K562 (cell line): ENCODE measurements around the gene AURKB. TPM values are rescaled to one million over a fixed set of nuclear protein-coding genes. Genes with fewer than 3 reads are reported as not detected.
A peak's percentile ranks its signal among the peaks of the same experiment; 100 is the strongest.

Experiments used
- ARNT ChIP-seq, 2 experiments: fragments of 450-650 bp; IDR thresholded peaks; 2 replicates each; pipeline ENCODE4 v1.6.1; 2016; ENCODE audit warnings: mild to moderate bottlenecking in 1 of 2
- CHD2 ChIP-seq: IDR thresholded peaks from 2 replicates; pipeline ENCODE4 v1.6.1; 2011; ENCODE audit warnings: low read depth, low read length
- ETV5 ChIP-seq: sonication (generic); formaldehyde crosslinking; IDR thresholded peaks from 2 replicates; pipeline ENCODE4 v1.4.0; 2020; ENCODE audit warnings: low read depth, mild to moderate bottlenecking, missing genetic modification reagents
- FOXP1 ChIP-seq: sonication (generic); formaldehyde crosslinking; IDR thresholded peaks from 2 replicates; pipeline ENCODE4 v1.8.0; 2022; ENCODE audit warnings: mild to moderate bottlenecking, missing genetic modification reagents
- HMBOX1 ChIP-seq: sonication (generic); IDR thresholded peaks from 2 replicates; pipeline ENCODE4 v1.6.1; 2016
- KAT7 ChIP-seq: sonication (generic); formaldehyde crosslinking; IDR thresholded peaks from 2 replicates; pipeline ENCODE4 v1.8.0; 2022; ENCODE audit warnings: missing genetic modification reagents, mild to moderate bottlenecking, borderline replicate concordance
- KLF1 ChIP-seq: fragments of 450-650 bp; IDR thresholded peaks from 2 replicates; pipeline ENCODE4 v1.6.1; 2016; ENCODE audit warnings: missing genetic modification characterization, missing compliant biosample characterization
- MAFF ChIP-seq: IDR thresholded peaks from 2 replicates; pipeline ENCODE4 v1.6.1; 2012; ENCODE audit warnings: low read length, improper control_type of control experiment
- MCM5 ChIP-seq: fragments of 450-650 bp; IDR thresholded peaks from 2 replicates; pipeline ENCODE4 v1.6.1; 2016; ENCODE audit warnings: low read depth
- MNT ChIP-seq, 2 experiments: fragments of 450-650 bp; conservative IDR thresholded peaks; 2 replicates each; pipeline ENCODE4 v1.6.1; 2017; ENCODE audit warnings: mild to moderate bottlenecking in 2 of 2, moderate library complexity in 2 of 2
- PKNOX1 ChIP-seq: fragments of 450-650 bp; IDR thresholded peaks from 2 replicates; pipeline ENCODE4 v1.6.1; 2016
- RFX5 ChIP-seq: IDR thresholded peaks from 2 replicates; pipeline ENCODE4 v1.6.1; 2011; ENCODE audit warnings: low read depth, mild to moderate bottlenecking, improper control_type of control experiment, low read length
- STAT6 ChIP-seq: sonication (generic); formaldehyde crosslinking; IDR thresholded peaks from 2 replicates; pipeline ENCODE4 v1.8.1; 2023; ENCODE audit warnings: mild to moderate bottlenecking, missing genetic modification reagents
- TAL1 ChIP-seq: fragments of 450-650 bp; IDR thresholded peaks from 2 replicates; pipeline ENCODE4 v1.6.1; 2016; ENCODE audit warnings: mild to moderate bottlenecking
- TEAD2 ChIP-seq: fragments of 450-650 bp; IDR thresholded peaks from 2 replicates; pipeline ENCODE4 v1.6.1; 2016; ENCODE audit warnings: missing genetic modification characterization, control low read depth, missing compliant biosample characterization
- polyA plus RNA-seq, 8 experiments: library from polyadenylated mRNA; depleted of rRNA in 4 of 8; stranded (reverse) in 5 of 8; unstranded in 3 of 8; fragments of >200 nt; fragmentation: Nextera tagmentation in 2 of 8; fragmentation: Illumina TruSeq in 1 of 8; extraction: Ambion mirVana in 2 of 8; extraction: Trizol in 1 of 8; gene quantifications; 2 replicates each; pipeline versions ENCODE4 v1.2.1 to v1.2.3, GENCODE V29; 2011 to 2014; ENCODE audit warnings: inconsistent platforms in 1 of 8, missing spikeins in 1 of 8
- total RNA-seq, 7 experiments: library from RNA; depleted of rRNA in 6 of 7; stranded (reverse); fragments of >200 nt in 6 of 7; fragmentation: Illumina TruSeq in 2 of 7; extraction: Trizol in 2 of 7; gene quantifications; 2 replicates each; pipeline versions ENCODE4 v1.2.1 to v1.2.3, GENCODE V29; 2011 to 2021; ENCODE audit warnings: low replicate concordance in 1 of 7

Gene AURKB
- total and polyA plus RNA-seq, 9 of the 15 experiments (the other 6 are each of a cell fraction or from before 2014, with no cell fraction given): 27.2 to 114 (median 74.8) TPM

GRCh38 chr17:8186787-8187516, 23.4 kb downstream of the AURKB start (continued):
- no peak for TF ChIP-seq TAL1
- TF ChIP-seq MAFF: 0 out of 2 replicates have a peak, but pooled peaks have one; percentile 5
- peak; percentile 86 for TF ChIP-seq HMBOX1
- 0 out of 2 replicates have a peak, but pooled peaks have one; percentile 32 for TF ChIP-seq KLF1
- TF ChIP-seq TEAD2 (tag): no peak
- TF ChIP-seq MNT (conservative IDR thresholded peaks at IDR 0.05): peak; percentile 13 to 19; a peak in 1 of 4 replicates
- 0 out of 2 replicates have a peak, but pooled peaks have one; percentile 92 for TF ChIP-seq KAT7
- peak; percentile 27 to 74; a peak in 2 of 4 replicates for TF ChIP-seq ARNT (IDR thresholded peaks at IDR 0.05)
- TF ChIP-seq PKNOX1: 0 out of 2 replicates have a peak, but pooled peaks have one; percentile 20
- TF ChIP-seq ETV5: peak; percentile 19; the same call in 1 of the 2 replicates
- TF ChIP-seq CHD2: 0 out of 2 replicates have a peak, but pooled peaks have one; percentile 36
- no peak for TF ChIP-seq STAT6 (CRISPR knock-in tag)
- TF ChIP-seq FOXP1 (CRISPR knock-in tag): peak; percentile 72; the same call in 1 of the 2 replicates
- no peak for TF ChIP-seq MCM5
- TF ChIP-seq RFX5: peak; percentile 62; the same call in 1 of the 2 replicates
